Measurements from ENCODE around the gene ZNF160. TPM values are rescaled to one million over a fixed set of nuclear protein-coding genes. Genes with fewer than 3 reads are reported as not detected.

ZNF160 gene
- total RNA-seq, 2 experiments from 2014 or later = 42.1 to 45.5 TPM

GRCh38 chr19:53078668-53079067, 24.6 kb downstream of the ZNF160 start:
- ATAC-seq (ENCODE audit: poor library complexity) (no peak), DNase-seq (no peak)
- no peak for TF ChIP-seq CTCF (IDR thresholded peaks at IDR 0.05)
- Histone ChIP-seq H3K9me3 (ENCODE audit: control insufficient read depth in 1 of 2, insufficient read depth in 1 of 2, low read length in 2 of 2) (peaks cover 53 to 91% of the 10 kb centered on the region in 2 experiments), H3K36me3 (ENCODE audit: insufficient read depth, low read length) (peaks cover 53% of the 10 kb centered on the region), H3K27ac (ENCODE audit: low read depth in 1 of 2, low read length in 2 of 2) (no peak overlapping the region), H3K4me3 (ENCODE audit: low read length) (no peak overlapping the region), H3K4me1 (ENCODE audit: insufficient read depth, low read length) (no peaks in the 10 kb centered on the region), H3K27me3 (ENCODE audit: control insufficient read depth in 1 of 2, insufficient read depth in 2 of 2, low read length in 2 of 2) (no peaks in the 10 kb centered on the region)
- intact Hi-C loops (cut with DNase I, micrococcal nuclease) = loop anchor here in 1 of 2 experiments (10.0 kb wide), 1 partner anchor 66 kb away; no protein-coding TSS in a partner anchor
- CTCF ChIA-PET = no interaction called here
- Mint-ChIP-seq H3K4me1 (ENCODE audit: low read depth) (peaks cover 14% of the 10 kb centered on the region), H3K4me3 (no peak overlapping the region), H3K36me3 (ENCODE audit: low read depth) (peaks cover 100% of the 10 kb centered on the region), H3K27ac (no peak overlapping the region), H3K9me3 (peaks cover 24% of the 10 kb centered on the region), H3K27me3 (no peaks in the 10 kb centered on the region)
- POLR2A ChIA-PET = no interaction called here

- intact Hi-C loops (cut with DNase I, micrococcal nuclease) = loop anchor here in 1 of 2 experiments (10.0 kb wide), 1 partner anchor 68 kb away; no protein-coding TSS in a partner anchor
- H3K27me3 ChIP-seq (ENCODE audit: control insufficient read depth in 1 of 2, insufficient read depth in 2 of 2, low read length in 2 of 2) = no peaks in the 10 kb centered on the region
- ATAC-seq (ENCODE audit: poor library complexity) = peak; percentile 34
- Mint-ChIP-seq H3K27ac (no peak overlapping the region), H3K4me3 (no peak overlapping the region), H3K9me3 (peaks cover 29% of the 10 kb centered on the region), H3K36me3 (ENCODE audit: low read depth) (peaks cover 100% of the 10 kb centered on the region), H3K27me3 (no peaks in the 10 kb centered on the region), H3K4me1 (ENCODE audit: low read depth) (peaks cover 14% of the 10 kb centered on the region)
- ChIA-PET CTCF (interaction anchor here (0.7 kb wide), 1 partner anchor 124 kb away, joined by 4 read pairs; no protein-coding TSS in a partner anchor), POLR2A (interaction anchor here (0.7 kb wide), 2 partner anchors 289 to 1055 kb away, joined by 3 read pairs; no protein-coding TSS in a partner anchor)
- no peaks in the 10 kb centered on the region for H3K4me1 ChIP-seq (ENCODE audit: insufficient read depth, low read length)
- peak in 1 of 14 experiments; percentile 14 for DNase-seq
- TF ChIP-seq CTCF (IDR thresholded peaks at IDR 0.05) = no peak
- H3K36me3 ChIP-seq (ENCODE audit: insufficient read depth, low read length) = peaks cover 62% of the 10 kb centered on the region
- peaks cover 63 to 90% of the 10 kb centered on the region in 2 experiments for H3K9me3 ChIP-seq (ENCODE audit: control insufficient read depth in 1 of 2, insufficient read depth in 1 of 2, low read length in 2 of 2)
- H3K4me3 ChIP-seq (ENCODE audit: low read length) = no peak overlapping the region
- H3K27ac ChIP-seq (ENCODE audit: low read depth in 1 of 2, low read length in 2 of 2) = no peak overlapping the region
These were observed 26.2 kb downstream of the ZNF160 start for GRCh38 chr19:53076984-53077383.

GRCh38 chr19:53068834-53069233, 34.4 kb downstream of the ZNF160 start:
- Histone ChIP-seq H3K4me1 (ENCODE audit: insufficient read depth, low read length) (no peaks in the 10 kb centered on the region), H3K36me3 (ENCODE audit: insufficient read depth, low read length) (peaks cover 51% of the 10 kb centered on the region), H3K4me3 (ENCODE audit: low read length) (no peak overlapping the region), H3K27me3 (ENCODE audit: control insufficient read depth in 1 of 2, insufficient read depth in 2 of 2, low read length in 2 of 2) (no peaks in the 10 kb centered on the region), H3K9me3 (ENCODE audit: control insufficient read depth in 1 of 2, insufficient read depth in 1 of 2, low read length in 2 of 2) (peaks cover 57 to 98% of the 10 kb centered on the region in 2 experiments), H3K27ac (ENCODE audit: low read depth in 1 of 2, low read length in 2 of 2) (no peak overlapping the region)
- no peak overlapping the region for H3K27ac Mint-ChIP-seq
- intact Hi-C loops (cut with DNase I, micrococcal nuclease) = no loop called here
- no peaks in the 10 kb centered on the region for H3K27me3 Mint-ChIP-seq
- H3K36me3 Mint-ChIP-seq (ENCODE audit: low read depth) = peaks cover 96% of the 10 kb centered on the region
- peaks cover 29% of the 10 kb centered on the region for H3K9me3 Mint-ChIP-seq
- CTCF ChIA-PET = no interaction called here
- DNase-seq (no peak), ATAC-seq (ENCODE audit: poor library complexity) (no peak)
- H3K4me1 Mint-ChIP-seq (ENCODE audit: low read depth) = no peaks in the 10 kb centered on the region
- no peak overlapping the region for H3K4me3 Mint-ChIP-seq
- POLR2A ChIA-PET = no interaction called here
- TF ChIP-seq CTCF (IDR thresholded peaks at IDR 0.05) = no peak
